ENCODE data around the gene LGR4. TPM values are rescaled to one million over a fixed set of nuclear protein-coding genes. Genes with fewer than 3 reads are reported as not detected.

The LGR4 gene
- total and polyA plus RNA-seq, 9 of the 15 experiments (the other 6 are each of a cell fraction or from before 2014, with no cell fraction given) = 0.94 to 10.1 (median 5.8) TPM

- TF ChIP-seq, protein P1, sequence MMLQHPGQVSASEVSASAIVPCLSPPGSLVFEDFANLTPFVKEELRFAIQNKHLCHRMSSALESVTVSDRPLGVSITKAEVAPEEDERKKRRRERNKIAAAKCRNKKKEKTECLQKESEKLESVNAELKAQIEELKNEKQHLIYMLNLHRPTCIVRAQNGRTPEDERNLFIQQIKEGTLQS (IDR thresholded peaks at IDR 0.05) = peak; percentile 64
- TF ChIP-seq, protein P1 (CRISPR knock-in tag; conservative IDR thresholded peaks at IDR 0.05) = no peak
- no peak for TF ChIP-seq ZNF146 (CRISPR knock-in tag; IDR thresholded peaks at IDR 0.05; ENCODE audit: unreplicated experiment)
- peak; percentile 26 for TF ChIP-seq ZFP36 (IDR thresholded peaks at IDR 0.05; ENCODE audit: low read depth, low read length, partially characterized antibody)
- no peak for TF ChIP-seq ZNF12 (CRISPR knock-in tag; IDR thresholded peaks at IDR 0.05)
- TF ChIP-seq, protein P2, sequence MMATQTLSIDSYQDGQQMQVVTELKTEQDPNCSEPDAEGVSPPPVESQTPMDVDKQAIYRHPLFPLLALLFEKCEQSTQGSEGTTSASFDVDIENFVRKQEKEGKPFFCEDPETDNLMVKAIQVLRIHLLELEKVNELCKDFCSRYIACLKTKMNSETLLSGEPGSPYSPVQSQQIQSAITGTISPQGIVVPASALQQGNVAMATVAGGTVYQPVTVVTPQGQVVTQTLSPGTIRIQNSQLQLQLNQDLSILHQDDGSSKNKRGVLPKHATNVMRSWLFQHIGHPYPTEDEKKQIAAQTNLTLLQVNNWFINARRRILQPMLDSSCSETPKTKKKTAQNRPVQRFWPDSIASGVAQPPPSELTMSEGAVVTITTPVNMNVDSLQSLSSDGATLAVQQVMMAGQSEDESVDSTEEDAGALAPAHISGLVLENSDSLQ (IDR thresholded peaks at IDR 0.05) = peak; percentile 24; the same call in 1 of the 2 replicates
- peak; percentile 21 for TF ChIP-seq SMARCB1 (IDR thresholded peaks at IDR 0.05; ENCODE audit: insufficient read length, low read depth)
Measured at GRCh38 chr11:27391331-27392015, 81.1 kb downstream of the LGR4 start (continued).
